ENCODE measurements around the gene ALDH7A1.

DNA sequence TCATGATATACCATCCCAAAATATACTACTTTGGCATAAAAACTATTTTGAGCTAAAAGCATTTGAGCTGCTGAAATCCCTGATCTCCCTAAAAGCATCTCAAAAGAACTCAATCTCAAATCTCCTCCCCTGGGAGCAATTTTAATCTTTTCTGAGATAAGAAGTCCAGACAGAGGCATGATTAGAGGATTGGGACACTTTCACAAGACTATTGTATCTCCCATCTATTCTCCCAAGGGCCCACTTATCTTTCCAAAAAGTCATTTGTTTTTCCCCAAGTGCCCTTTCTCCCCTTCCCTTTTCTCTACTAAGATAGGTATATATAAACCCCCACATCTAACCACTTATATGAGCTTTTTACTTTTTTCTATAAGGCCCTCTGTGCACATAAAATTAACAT is 79.7 kb downstream of the ALDH7A1 start:
- TF ChIP-seq, protein P1, sequence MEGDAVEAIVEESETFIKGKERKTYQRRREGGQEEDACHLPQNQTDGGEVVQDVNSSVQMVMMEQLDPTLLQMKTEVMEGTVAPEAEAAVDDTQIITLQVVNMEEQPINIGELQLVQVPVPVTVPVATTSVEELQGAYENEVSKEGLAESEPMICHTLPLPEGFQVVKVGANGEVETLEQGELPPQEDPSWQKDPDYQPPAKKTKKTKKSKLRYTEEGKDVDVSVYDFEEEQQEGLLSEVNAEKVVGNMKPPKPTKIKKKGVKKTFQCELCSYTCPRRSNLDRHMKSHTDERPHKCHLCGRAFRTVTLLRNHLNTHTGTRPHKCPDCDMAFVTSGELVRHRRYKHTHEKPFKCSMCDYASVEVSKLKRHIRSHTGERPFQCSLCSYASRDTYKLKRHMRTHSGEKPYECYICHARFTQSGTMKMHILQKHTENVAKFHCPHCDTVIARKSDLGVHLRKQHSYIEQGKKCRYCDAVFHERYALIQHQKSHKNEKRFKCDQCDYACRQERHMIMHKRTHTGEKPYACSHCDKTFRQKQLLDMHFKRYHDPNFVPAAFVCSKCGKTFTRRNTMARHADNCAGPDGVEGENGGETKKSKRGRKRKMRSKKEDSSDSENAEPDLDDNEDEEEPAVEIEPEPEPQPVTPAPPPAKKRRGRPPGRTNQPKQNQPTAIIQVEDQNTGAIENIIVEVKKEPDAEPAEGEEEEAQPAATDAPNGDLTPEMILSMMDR (IDR thresholded peaks at IDR 0.05), result no peak
- TF ChIP-seq EZH2 (IDR thresholded peaks at IDR 0.05) (no peak), EZH2phosphoT487 (IDR thresholded peaks at IDR 0.05) (no peak)

All from neural progenitor cell (in vitro differentiated cells).